OCI-LY7 (cell line): ENCODE results near the gene TTLL5. TPM values are rescaled to one million over a fixed set of nuclear protein-coding genes. Genes with fewer than 3 reads are reported as not detected.

Experiments used
- BruUV-seq: library from RNA; stranded (reverse); fragments of 400-500 nt; replicated peaks from 2 replicates; lab custom pipeline; 2021; lab: Mats Ljungman, UMichigan
- CTCF ChIA-PET: fragments of 300-600 bp; sonication (Branson Sonifier 250); formaldehyde crosslinking; loops from one replicate; lab custom pipeline; 2022; ENCODE audit warnings: antibody characterized with exemption; ENCODE audit not compliant: unreplicated experiment; lab: Charles Lee
- POLR2A ChIA-PET: fragments of 300-600 bp; sonication (Branson Sonifier 250); formaldehyde crosslinking; loops from one replicate; lab custom pipeline; 2022; ENCODE audit warnings: antibody characterized with exemption; lab: Charles Lee
- DNase-seq: peaks from one replicate; pipeline ENCODE4 v3.0.0-alpha.2; 2015; ENCODE audit warnings: low spot score
- H2AFZ ChIP-seq: fragments of 200-600 bp; sonication (generic), shearing (Covaris generic); 2 replicates; pipeline ENCODE4 v1.6.1; 2014; ENCODE audit warnings: mild to moderate bottlenecking, antibody characterized with exemption, low read length, moderate library complexity
- H3K27ac ChIP-seq: fragments of 200-600 bp; sonication (generic); 2 replicates; pipeline ENCODE4 v1.5.1; 2014; ENCODE audit warnings: mixed run types, low read depth, mild to moderate bottlenecking, moderate library complexity, low read length, inconsistent platforms; ENCODE audit not compliant: poor library complexity, severe bottlenecking
- H3K36me3 ChIP-seq: fragments of 200-600 bp; sonication (generic); 2 replicates; pipeline ENCODE4 v1.6.1; 2014; ENCODE audit warnings: mild to moderate bottlenecking, antibody characterized with exemption, low read length, moderate library complexity, mixed read lengths; ENCODE audit not compliant: insufficient read depth
- H3K4me1 ChIP-seq: fragments of 200-600 bp; sonication (generic); 2 replicates; pipeline ENCODE4 v1.5.1; 2014; ENCODE audit warnings: mild to moderate bottlenecking, low read length; ENCODE audit not compliant: insufficient read depth, poor library complexity, severe bottlenecking
- H3K4me2 ChIP-seq: fragments of 200-600 bp; sonication (generic); 2 replicates; pipeline ENCODE4 v1.6.1; 2014; ENCODE audit warnings: mild to moderate bottlenecking, low read length
- H3K4me3 ChIP-seq: fragments of 200-600 bp; sonication (generic); 2 replicates; pipeline ENCODE4 v1.5.1; 2014; ENCODE audit warnings: mild to moderate bottlenecking, low read depth, low read length; ENCODE audit not compliant: poor library complexity, severe bottlenecking
- H3K79me2 ChIP-seq: fragments of 200-600 bp; sonication (generic); 2 replicates; pipeline ENCODE4 v1.6.1; 2016; ENCODE audit warnings: low read depth, mild to moderate bottlenecking, low read length, moderate library complexity, mixed read lengths; ENCODE audit not compliant: insufficient read depth
- H3K9me2 ChIP-seq: fragments of 200-600 bp; sonication (generic); 2 replicates; pipeline ENCODE4 v1.6.1; 2016; ENCODE audit warnings: mild to moderate bottlenecking, low read length, mixed read lengths; ENCODE audit not compliant: insufficient read depth
- H3K9me3 ChIP-seq: fragments of 200-600 bp; sonication (generic); 2 replicates; pipeline ENCODE4 v1.6.1; 2014; ENCODE audit warnings: mild to moderate bottlenecking, mixed run types, low read length, mixed read lengths
- H4K20me1 ChIP-seq: fragments of 200-600 bp; sonication (generic); 2 replicates; pipeline ENCODE4 v1.6.1; 2014; ENCODE audit warnings: mild to moderate bottlenecking, antibody characterized with exemption, low read length, moderate library complexity, mixed read lengths; ENCODE audit not compliant: insufficient read depth
- EZH2phosphoT487 ChIP-seq: fragments of 200-600 bp; sonication (generic); IDR thresholded peaks from 2 replicates; pipeline ENCODE4 v1.6.1; 2018; ENCODE audit warnings: low read depth, borderline replicate concordance, mild to moderate bottlenecking, mixed run types, antibody characterized with exemption, low read length, moderate library complexity, mixed read lengths
- intact Hi-C: fragments of 100-400 bp; cut with micrococcal nuclease; formaldehyde crosslinking; loops from one replicate; pipeline ENCODE4 v1.10.0; 2022; ENCODE audit not compliant: unreplicated experiment
- total RNA-seq, 2 experiments: library from RNA; depleted of rRNA in 1 of 2; stranded (reverse); fragments of >200 nt in 1 of 2; shearing (Covaris generic) in 1 of 2; gene quantifications; 2 replicates each; pipeline ENCODE4 v1.2.3, GENCODE V29; 2014 to 2022
- TF ChIP-seq, protein P1 (sequence below): fragments of 200-600 bp; sonication (generic); conservative IDR thresholded peaks from 2 replicates; pipeline ENCODE4 v1.5.1; 2014; ENCODE audit warnings: mild to moderate bottlenecking, antibody characterized with exemption, low read length, moderate library complexity, mixed read lengths

The TTLL5 gene
- total RNA-seq, 2 experiments from 2014 or later: 34.3 to 55.6 TPM

DNA sequence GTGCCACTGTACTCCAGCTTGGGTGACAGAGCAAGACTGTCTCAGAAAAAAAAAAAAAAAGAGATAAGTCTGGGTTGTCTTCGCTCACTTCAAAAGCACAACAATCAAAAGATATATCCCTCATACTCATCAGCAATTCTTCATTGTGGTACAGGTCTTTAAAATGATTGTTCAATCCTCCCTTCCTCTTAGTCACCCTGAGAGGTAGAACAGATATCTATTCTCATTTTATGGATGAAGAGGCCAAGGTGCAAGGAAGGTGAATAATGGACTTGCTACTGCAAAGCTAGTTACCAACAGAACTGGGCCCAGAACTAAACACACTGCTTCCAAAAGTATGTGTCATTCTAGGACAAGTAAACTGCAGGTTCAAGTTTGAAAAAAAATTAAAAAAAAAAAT, 7.5 kb upstream of the TTLL5 start:
- DNase-seq: no peak
- H3K9me2 ChIP-seq: no peaks in the 10 kb centered on the region
- intact Hi-C loops: no loop called here
- BruUV-seq: no TSS peak
- H3K4me2 ChIP-seq: no peak overlapping the region
- H3K79me2 ChIP-seq: no peaks in the 10 kb centered on the region; the same call in 1 of the 2 replicates
- POLR2A ChIA-PET: no interaction called here
- peaks cover 67% of the 10 kb centered on the region for H3K36me3 ChIP-seq
- no peaks in the 10 kb centered on the region for H3K9me3 ChIP-seq
- H3K4me1 ChIP-seq: no peaks in the 10 kb centered on the region
- no peaks in the 10 kb centered on the region for H4K20me1 ChIP-seq
- H3K27ac ChIP-seq: no peak overlapping the region
- H3K4me3 ChIP-seq: no peak overlapping the region
- H2AFZ ChIP-seq: no peak overlapping the region
- CTCF ChIA-PET: interaction anchor here (1.0 kb wide), 1 partner anchor 78 kb away, joined by 3 read pairs; no protein-coding TSS in a partner anchor
- TF ChIP-seq, protein P1, sequence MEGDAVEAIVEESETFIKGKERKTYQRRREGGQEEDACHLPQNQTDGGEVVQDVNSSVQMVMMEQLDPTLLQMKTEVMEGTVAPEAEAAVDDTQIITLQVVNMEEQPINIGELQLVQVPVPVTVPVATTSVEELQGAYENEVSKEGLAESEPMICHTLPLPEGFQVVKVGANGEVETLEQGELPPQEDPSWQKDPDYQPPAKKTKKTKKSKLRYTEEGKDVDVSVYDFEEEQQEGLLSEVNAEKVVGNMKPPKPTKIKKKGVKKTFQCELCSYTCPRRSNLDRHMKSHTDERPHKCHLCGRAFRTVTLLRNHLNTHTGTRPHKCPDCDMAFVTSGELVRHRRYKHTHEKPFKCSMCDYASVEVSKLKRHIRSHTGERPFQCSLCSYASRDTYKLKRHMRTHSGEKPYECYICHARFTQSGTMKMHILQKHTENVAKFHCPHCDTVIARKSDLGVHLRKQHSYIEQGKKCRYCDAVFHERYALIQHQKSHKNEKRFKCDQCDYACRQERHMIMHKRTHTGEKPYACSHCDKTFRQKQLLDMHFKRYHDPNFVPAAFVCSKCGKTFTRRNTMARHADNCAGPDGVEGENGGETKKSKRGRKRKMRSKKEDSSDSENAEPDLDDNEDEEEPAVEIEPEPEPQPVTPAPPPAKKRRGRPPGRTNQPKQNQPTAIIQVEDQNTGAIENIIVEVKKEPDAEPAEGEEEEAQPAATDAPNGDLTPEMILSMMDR: no peak
- no peak for TF ChIP-seq EZH2phosphoT487

DNA sequence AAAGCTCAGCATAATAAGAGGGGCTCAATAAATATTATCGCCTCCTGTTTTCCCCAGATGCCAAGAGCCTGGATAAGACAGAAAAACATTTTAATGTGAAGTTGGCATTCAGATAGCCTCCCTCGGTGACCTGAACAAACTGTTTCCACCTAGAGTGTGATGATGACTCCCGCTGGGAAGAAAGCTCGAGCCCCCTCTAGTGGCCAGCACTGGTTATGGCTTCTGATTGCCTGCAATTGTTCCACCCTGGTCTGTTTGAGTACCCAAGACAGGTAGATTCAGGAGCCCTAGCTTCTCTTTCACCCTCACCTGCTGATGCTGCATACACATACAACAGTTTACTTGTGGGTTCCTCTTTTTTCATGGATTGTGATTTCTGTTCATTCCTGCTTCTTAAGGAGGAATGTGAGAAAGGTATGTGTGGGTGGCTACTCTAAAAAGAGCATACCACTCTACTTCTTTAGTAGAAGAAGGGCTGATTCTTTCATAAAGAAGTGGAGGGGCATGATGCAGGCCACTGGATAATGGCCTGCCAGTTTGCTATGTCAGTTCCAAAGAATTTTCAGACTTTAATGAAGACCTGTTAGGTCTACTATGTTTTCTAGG, 6.8 kb upstream of the TTLL5 start:
- POLR2A ChIA-PET: interaction anchor here (0.6 kb wide), 1 partner anchor 24 kb away, joined by 3 read pairs; no protein-coding TSS in a partner anchor
- Histone ChIP-seq H3K4me1 (no peaks in the 10 kb centered on the region), H3K9me2 (no peaks in the 10 kb centered on the region), H4K20me1 (no peaks in the 10 kb centered on the region), H2AFZ (no peak overlapping the region), H3K4me3 (no peak overlapping the region), H3K79me2 (no peaks in the 10 kb centered on the region; the same call in 1 of the 2 replicates), H3K36me3 (peaks cover 64% of the 10 kb centered on the region), H3K27ac (no peak overlapping the region), H3K4me2 (no peak overlapping the region), H3K9me3 (no peaks in the 10 kb centered on the region)
- CTCF ChIA-PET: interaction anchor here (1.0 kb wide), 1 partner anchor 79 kb away, joined by 3 read pairs; no protein-coding TSS in a partner anchor
- intact Hi-C loops: loop anchor here (1.0 kb wide), 1 partner anchor 77 kb away; no protein-coding TSS in a partner anchor
- TF ChIP-seq EZH2phosphoT487: no peak
- TF ChIP-seq, protein P1: peak; percentile 98
- peak; percentile 72 for DNase-seq
- BruUV-seq: no TSS peak

DNA sequence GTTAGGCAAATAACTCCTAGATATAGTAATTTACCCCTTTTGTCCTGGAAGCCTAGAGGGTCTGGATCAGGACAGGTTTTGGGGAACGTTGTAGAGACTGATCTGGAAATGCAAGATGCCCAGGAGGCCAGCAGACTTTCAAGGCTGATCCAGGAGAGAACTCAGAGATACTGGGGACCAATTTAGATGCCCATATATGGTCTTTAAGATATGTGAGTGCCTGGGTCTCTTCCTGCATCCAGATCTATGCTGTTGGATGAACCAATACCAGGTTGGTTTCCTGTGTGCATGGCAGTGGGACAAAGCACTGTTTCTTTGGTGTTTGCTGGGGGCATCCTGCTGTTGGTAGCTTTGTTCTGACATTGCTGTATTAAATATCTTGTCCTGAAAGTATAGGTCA, 5.8 kb upstream of the TTLL5 start:
- Histone ChIP-seq H3K79me2 (peaks cover 9% of the 10 kb centered on the region; the same call in 1 of the 2 replicates), H3K36me3 (peaks cover 54% of the 10 kb centered on the region), H3K9me2 (no peaks in the 10 kb centered on the region), H3K27ac (no peak overlapping the region), H3K4me2 (no peak overlapping the region), H3K9me3 (no peaks in the 10 kb centered on the region), H2AFZ (no peak overlapping the region), H3K4me3 (no peak overlapping the region), H3K4me1 (peaks cover 9% of the 10 kb centered on the region), H4K20me1 (no peaks in the 10 kb centered on the region)
- ChIA-PET CTCF (no interaction called here), POLR2A (no interaction called here)
- intact Hi-C loops: loop anchor here (5.0 kb wide), 1 partner anchor 348 kb away; no protein-coding TSS in a partner anchor
- TF ChIP-seq, protein P1: no peak
- no peak for TF ChIP-seq EZH2phosphoT487
- no TSS peak for BruUV-seq
- DNase-seq: no peak
